ENCODE results near the gene PPIL1. TPM values are rescaled to one million over a fixed set of nuclear protein-coding genes. Genes with fewer than 3 reads are reported as not detected.

PPIL1 gene
- total and polyA plus RNA-seq, 2 of the 8 experiments (the other 6 are each of a cell fraction or from before 2014, with no cell fraction given), result 83.7 to 86.5 TPM

DNA sequence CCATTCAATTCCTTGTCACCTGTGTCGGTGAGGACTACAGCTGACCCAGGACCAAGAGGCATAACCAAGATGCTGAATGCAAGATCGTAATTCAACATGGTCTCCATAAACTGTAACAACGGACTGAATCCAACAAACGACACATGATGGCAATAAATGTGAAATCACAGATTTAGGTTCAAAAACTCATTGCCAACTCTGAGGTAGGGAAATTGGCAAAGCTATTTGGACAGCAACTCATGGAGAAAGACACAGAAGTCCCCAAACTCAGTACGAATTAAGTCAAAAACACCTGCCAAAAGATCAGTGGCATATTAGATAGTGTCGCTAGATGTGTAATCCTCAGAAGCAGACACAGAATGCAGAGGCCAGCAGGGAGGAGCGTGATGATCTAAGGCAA is 60.4 kb downstream of the PPIL1 start:
- no peak for FAIRE-seq
- Histone ChIP-seq H3K4me3 (ENCODE audit: extremely low read depth in 1 of 4, insufficient read depth in 2 of 4, low read depth in 3 of 4, low read length in 4 of 4) (no peak overlapping the region), H2BK15ac (ENCODE audit: low read length) (no peak overlapping the region), H2AFZ (ENCODE audit: low read length) (no peak overlapping the region), H3K79me2 (ENCODE audit: control insufficient read depth in 1 of 2, insufficient read depth in 2 of 2, low read length in 2 of 2) (no peaks in the 10 kb centered on the region), H3K27me3 (replicated peaks in 1 of 4; ENCODE audit: control insufficient read depth in 3 of 4, extremely low read depth in 1 of 4, insufficient read depth in 3 of 4, low read length in 3 of 4) (no peaks in the 10 kb centered on the region), H2BK20ac (ENCODE audit: low read length) (no peak overlapping the region), H3K36me3 (ENCODE audit: control insufficient read depth in 2 of 4, insufficient read depth in 4 of 4, low read length in 3 of 4) (no peaks in the 10 kb centered on the region), H3K18ac (ENCODE audit: extremely low read depth, low read length) (no peak overlapping the region), H3K14ac (ENCODE audit: insufficient read length) (no peak overlapping the region), H3K4ac (replicated peaks; ENCODE audit: insufficient read length, low read depth, low read length) (no peak overlapping the region), H4K91ac (replicated peaks; ENCODE audit: insufficient read length, low read length) (no peak overlapping the region), H2AK5ac (ENCODE audit: low read depth, low read length) (no peak overlapping the region), H3K4me1 (replicated peaks in 1 of 4; ENCODE audit: control insufficient read depth in 3 of 4, insufficient read depth in 4 of 4, low read length in 3 of 4) (no peaks in the 10 kb centered on the region), H3K27ac (ENCODE audit: low read depth, low read length) (no peak overlapping the region), H2BK5ac (ENCODE audit: low read depth, low read length) (no peak overlapping the region), H4K8ac (ENCODE audit: extremely low read depth, insufficient read depth, low read length) (no peak overlapping the region), H2BK12ac (ENCODE audit: low read depth, low read length) (no peak overlapping the region), H4K5ac (ENCODE audit: insufficient read length, low read depth, low read length) (no peak overlapping the region), H3K23ac (ENCODE audit: insufficient read length) (no peak overlapping the region), H3K4me2 (ENCODE audit: insufficient read depth in 1 of 2, low read depth in 2 of 2, low read length in 2 of 2) (no peak overlapping the region), H3K9ac (replicated peaks in 1 of 4; ENCODE audit: extremely low read depth in 1 of 4, low read depth in 3 of 4, low read length in 3 of 4) (no peak overlapping the region), H3K9me3 (ENCODE audit: insufficient read depth in 2 of 2, low read depth in 1 of 2, low read length in 1 of 2) (no peaks in the 10 kb centered on the region), H2BK120ac (replicated peaks; ENCODE audit: low read depth, low read length) (no peak overlapping the region), H3K79me1 (ENCODE audit: low read depth, low read length) (no peaks in the 10 kb centered on the region), H3K56ac (replicated peaks; ENCODE audit: insufficient read length, low read depth, low read length) (no peak overlapping the region), H4K20me1 (replicated peaks in 1 of 2; ENCODE audit: control insufficient read depth in 1 of 2, insufficient read depth in 2 of 2, low read length in 2 of 2) (no peaks in the 10 kb centered on the region), H3K23me2 (ENCODE audit: low read depth, low read length) (no peaks in the 10 kb centered on the region)
- TF ChIP-seq SP1 (IDR thresholded peaks at IDR 0.05; ENCODE audit: low read depth, low read length), result no peak
- TF ChIP-seq JUND (IDR thresholded peaks at IDR 0.05; ENCODE audit: low read length), result no peak
- no peak for TF ChIP-seq CHD1 (IDR thresholded peaks at IDR 0.05; ENCODE audit: low read depth, low read length)
- no peak for TF ChIP-seq EP300 (IDR thresholded peaks at IDR 0.05; ENCODE audit: borderline replicate concordance in 1 of 2, low read depth in 2 of 2, low read length in 2 of 2)
- TF ChIP-seq RAD21 (IDR thresholded peaks at IDR 0.05 in 1 of 2, conservative IDR thresholded peaks at IDR 0.05 in 1 of 2; ENCODE audit: low read depth in 2 of 2, low read length in 2 of 2), result no peak
- no peak for TF ChIP-seq NRF1 (IDR thresholded peaks at IDR 0.05; ENCODE audit: low read depth, low read length)
- no peak for TF ChIP-seq SIRT6 (IDR thresholded peaks at IDR 0.05; ENCODE audit: low read length)
- ChIA-PET POLR2A (ENCODE audit: partially characterized antibody) (no interaction called here), CTCF (ENCODE audit: partially characterized antibody) (interaction anchor here (1.0 to 11.4 kb wide), 8 partner anchors 9 to 204 kb away, joined by 3 to 154 read pairs (median 6); no protein-coding TSS in a partner anchor)
- 87% methylated on average over 7 of the region's 7 CpGs; no CpG with 5 or more reads in 1 of the 2 experiments for WGBS, 2 experiments (ENCODE audit: extremely low coverage in 1 of 2, insufficient coverage in 1 of 2, insufficient read length in 1 of 2, insufficient replicate concordance in 2 of 2, low coverage in 1 of 2, low lambda C conversion rate in 2 of 2, missing lambda C conversion rate in 1 of 2)
- DNase-seq (ENCODE audit: low read depth in 1 of 2, low spot score in 2 of 2), result no peak
